GM12878 (cell line): ENCODE data around the gene MEF2C.

Experiments used
- EZH2 ChIP-seq: IDR thresholded peaks from 2 replicates; pipeline ENCODE4 v1.6.1; 2012; ENCODE audit warnings: low read depth, mild to moderate bottlenecking, control low read depth, inconsistent platforms, low read length, borderline replicate concordance; ENCODE audit not compliant: control insufficient read depth
- FOS ChIP-seq: IDR thresholded peaks from 3 replicates; pipeline ENCODE4 v1.6.1; 2011; ENCODE audit warnings: borderline replicate concordance; ENCODE audit not compliant: insufficient read length; ENCODE audit errors: extremely low read depth
- JUNB ChIP-seq: IDR thresholded peaks from 2 replicates; pipeline ENCODE4 v1.6.1; 2016; ENCODE audit warnings: antibody characterized with exemption, mild to moderate bottlenecking
- POLR2A ChIP-seq: IDR thresholded peaks from 2 replicates; pipeline ENCODE4 v1.6.1; 2011; ENCODE audit warnings: low read depth, mild to moderate bottlenecking, low read length
- POLR2AphosphoS5 ChIP-seq: IDR thresholded peaks from 2 replicates; pipeline ENCODE4 v1.6.1; 2011; ENCODE audit warnings: mild to moderate bottlenecking, low read length, inconsistent platforms
- SKIL ChIP-seq: fragments of 450-650 bp; IDR thresholded peaks from 2 replicates; pipeline ENCODE4 v1.6.1; 2017; ENCODE audit warnings: mild to moderate bottlenecking, low read depth, inconsistent platforms; ENCODE audit not compliant: poor library complexity, severe bottlenecking
- SP1 ChIP-seq: IDR thresholded peaks from one replicate; pipeline ENCODE4 v1.6.1; 2011; ENCODE audit warnings: low read depth, low read length
- ZBTB33 ChIP-seq: fragments of 450-650 bp; IDR thresholded peaks from 2 replicates; pipeline ENCODE4 v1.6.1; 2017; ENCODE audit warnings: mild to moderate bottlenecking
- ZNF384 ChIP-seq: IDR thresholded peaks from 2 replicates; pipeline ENCODE4 v1.6.1; 2012; ENCODE audit warnings: low read depth, mild to moderate bottlenecking, low read length, improper control_type of control experiment, borderline replicate concordance
- TF ChIP-seq, protein P1 (sequence below), 3 experiments: IDR thresholded peaks in 2 of 3; conservative IDR thresholded peaks in 1 of 3; 2 replicates each; pipeline ENCODE4 v1.5.1; 2011; ENCODE audit warnings: low read depth in 3 of 3, low read length in 3 of 3, mild to moderate bottlenecking in 3 of 3, control low read depth in 2 of 3, moderate library complexity in 2 of 3, inconsistent platforms in 1 of 3, mixed read lengths in 1 of 3; ENCODE audit not compliant: control insufficient read depth in 2 of 3, insufficient read depth in 1 of 3; ENCODE audit errors: extremely low read depth in 1 of 3
- TF ChIP-seq, protein P2 (sequence below): IDR thresholded peaks from 2 replicates; pipeline ENCODE4 v1.6.1; 2012; ENCODE audit warnings: mild to moderate bottlenecking, low read depth, low read length
- TF ChIP-seq, protein P3 (sequence below): IDR thresholded peaks from 2 replicates; pipeline ENCODE4 v1.6.1; 2012; ENCODE audit warnings: low read depth, low read length, improper control_type of control experiment

- TF ChIP-seq SKIL (no peak), POLR2AphosphoS5 (no peak; the same call in 1 of the 2 replicates), ZNF384 (no peak), SP1 (no peak), JUNB (no peak), EZH2 (no peak), FOS (no peak), POLR2A (no peak), ZBTB33 (no peak)
- TF ChIP-seq, protein P1, sequence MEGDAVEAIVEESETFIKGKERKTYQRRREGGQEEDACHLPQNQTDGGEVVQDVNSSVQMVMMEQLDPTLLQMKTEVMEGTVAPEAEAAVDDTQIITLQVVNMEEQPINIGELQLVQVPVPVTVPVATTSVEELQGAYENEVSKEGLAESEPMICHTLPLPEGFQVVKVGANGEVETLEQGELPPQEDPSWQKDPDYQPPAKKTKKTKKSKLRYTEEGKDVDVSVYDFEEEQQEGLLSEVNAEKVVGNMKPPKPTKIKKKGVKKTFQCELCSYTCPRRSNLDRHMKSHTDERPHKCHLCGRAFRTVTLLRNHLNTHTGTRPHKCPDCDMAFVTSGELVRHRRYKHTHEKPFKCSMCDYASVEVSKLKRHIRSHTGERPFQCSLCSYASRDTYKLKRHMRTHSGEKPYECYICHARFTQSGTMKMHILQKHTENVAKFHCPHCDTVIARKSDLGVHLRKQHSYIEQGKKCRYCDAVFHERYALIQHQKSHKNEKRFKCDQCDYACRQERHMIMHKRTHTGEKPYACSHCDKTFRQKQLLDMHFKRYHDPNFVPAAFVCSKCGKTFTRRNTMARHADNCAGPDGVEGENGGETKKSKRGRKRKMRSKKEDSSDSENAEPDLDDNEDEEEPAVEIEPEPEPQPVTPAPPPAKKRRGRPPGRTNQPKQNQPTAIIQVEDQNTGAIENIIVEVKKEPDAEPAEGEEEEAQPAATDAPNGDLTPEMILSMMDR (IDR thresholded peaks at IDR 0.05 in 2 of 3, conservative IDR thresholded peaks at IDR 0.05 in 1 of 3; ENCODE audit: control insufficient read depth in 2 of 3, extremely low read depth in 1 of 3, insufficient read depth in 1 of 3, low read depth in 3 of 3, low read length in 3 of 3): no peak
- TF ChIP-seq, protein P2, sequence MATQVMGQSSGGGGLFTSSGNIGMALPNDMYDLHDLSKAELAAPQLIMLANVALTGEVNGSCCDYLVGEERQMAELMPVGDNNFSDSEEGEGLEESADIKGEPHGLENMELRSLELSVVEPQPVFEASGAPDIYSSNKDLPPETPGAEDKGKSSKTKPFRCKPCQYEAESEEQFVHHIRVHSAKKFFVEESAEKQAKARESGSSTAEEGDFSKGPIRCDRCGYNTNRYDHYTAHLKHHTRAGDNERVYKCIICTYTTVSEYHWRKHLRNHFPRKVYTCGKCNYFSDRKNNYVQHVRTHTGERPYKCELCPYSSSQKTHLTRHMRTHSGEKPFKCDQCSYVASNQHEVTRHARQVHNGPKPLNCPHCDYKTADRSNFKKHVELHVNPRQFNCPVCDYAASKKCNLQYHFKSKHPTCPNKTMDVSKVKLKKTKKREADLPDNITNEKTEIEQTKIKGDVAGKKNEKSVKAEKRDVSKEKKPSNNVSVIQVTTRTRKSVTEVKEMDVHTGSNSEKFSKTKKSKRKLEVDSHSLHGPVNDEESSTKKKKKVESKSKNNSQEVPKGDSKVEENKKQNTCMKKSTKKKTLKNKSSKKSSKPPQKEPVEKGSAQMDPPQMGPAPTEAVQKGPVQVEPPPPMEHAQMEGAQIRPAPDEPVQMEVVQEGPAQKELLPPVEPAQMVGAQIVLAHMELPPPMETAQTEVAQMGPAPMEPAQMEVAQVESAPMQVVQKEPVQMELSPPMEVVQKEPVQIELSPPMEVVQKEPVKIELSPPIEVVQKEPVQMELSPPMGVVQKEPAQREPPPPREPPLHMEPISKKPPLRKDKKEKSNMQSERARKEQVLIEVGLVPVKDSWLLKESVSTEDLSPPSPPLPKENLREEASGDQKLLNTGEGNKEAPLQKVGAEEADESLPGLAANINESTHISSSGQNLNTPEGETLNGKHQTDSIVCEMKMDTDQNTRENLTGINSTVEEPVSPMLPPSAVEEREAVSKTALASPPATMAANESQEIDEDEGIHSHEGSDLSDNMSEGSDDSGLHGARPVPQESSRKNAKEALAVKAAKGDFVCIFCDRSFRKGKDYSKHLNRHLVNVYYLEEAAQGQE: no peak
- TF ChIP-seq, protein P3, sequence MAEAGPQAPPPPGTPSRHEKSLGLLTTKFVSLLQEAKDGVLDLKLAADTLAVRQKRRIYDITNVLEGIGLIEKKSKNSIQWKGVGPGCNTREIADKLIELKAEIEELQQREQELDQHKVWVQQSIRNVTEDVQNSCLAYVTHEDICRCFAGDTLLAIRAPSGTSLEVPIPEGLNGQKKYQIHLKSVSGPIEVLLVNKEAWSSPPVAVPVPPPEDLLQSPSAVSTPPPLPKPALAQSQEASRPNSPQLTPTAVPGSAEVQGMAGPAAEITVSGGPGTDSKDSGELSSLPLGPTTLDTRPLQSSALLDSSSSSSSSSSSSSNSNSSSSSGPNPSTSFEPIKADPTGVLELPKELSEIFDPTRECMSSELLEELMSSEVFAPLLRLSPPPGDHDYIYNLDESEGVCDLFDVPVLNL: no peak
These were observed 121.0 kb downstream of the MEF2C start for GRCh38 chr5:88761939-88762338.
